GM12872 (cell line): ENCODE measurements around the gene NFU1.

ENCODE experiments used
- TF ChIP-seq, protein P1 (sequence below): IDR thresholded peaks from 3 replicates; pipeline ENCODE4 v1.5.1; 2011; ENCODE audit warnings: low read depth, mild to moderate bottlenecking, low read length, moderate library complexity; ENCODE audit not compliant: insufficient read depth

The NFU1 gene

DNA sequence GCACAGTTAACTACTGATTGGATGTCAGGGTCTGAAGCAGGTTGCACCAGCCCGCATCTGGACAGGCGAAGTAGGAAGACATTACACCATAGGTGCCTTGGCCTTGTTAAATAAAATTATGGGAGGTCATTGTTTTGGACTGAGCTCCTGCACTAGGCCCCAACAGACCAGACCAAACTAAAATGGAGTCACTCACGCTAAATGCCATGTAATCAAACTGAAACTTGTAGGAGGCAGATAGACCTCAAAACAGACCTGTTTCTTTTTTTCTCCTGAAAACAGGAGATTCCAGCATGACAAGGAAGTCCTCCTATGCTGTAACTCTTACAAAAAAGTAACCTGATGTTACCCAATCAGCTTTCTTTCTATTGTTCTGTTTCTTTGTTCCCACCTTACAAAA, 15.5 kb upstream of the NFU1 start:
- TF ChIP-seq, protein P1, sequence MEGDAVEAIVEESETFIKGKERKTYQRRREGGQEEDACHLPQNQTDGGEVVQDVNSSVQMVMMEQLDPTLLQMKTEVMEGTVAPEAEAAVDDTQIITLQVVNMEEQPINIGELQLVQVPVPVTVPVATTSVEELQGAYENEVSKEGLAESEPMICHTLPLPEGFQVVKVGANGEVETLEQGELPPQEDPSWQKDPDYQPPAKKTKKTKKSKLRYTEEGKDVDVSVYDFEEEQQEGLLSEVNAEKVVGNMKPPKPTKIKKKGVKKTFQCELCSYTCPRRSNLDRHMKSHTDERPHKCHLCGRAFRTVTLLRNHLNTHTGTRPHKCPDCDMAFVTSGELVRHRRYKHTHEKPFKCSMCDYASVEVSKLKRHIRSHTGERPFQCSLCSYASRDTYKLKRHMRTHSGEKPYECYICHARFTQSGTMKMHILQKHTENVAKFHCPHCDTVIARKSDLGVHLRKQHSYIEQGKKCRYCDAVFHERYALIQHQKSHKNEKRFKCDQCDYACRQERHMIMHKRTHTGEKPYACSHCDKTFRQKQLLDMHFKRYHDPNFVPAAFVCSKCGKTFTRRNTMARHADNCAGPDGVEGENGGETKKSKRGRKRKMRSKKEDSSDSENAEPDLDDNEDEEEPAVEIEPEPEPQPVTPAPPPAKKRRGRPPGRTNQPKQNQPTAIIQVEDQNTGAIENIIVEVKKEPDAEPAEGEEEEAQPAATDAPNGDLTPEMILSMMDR = no peak

DNA sequence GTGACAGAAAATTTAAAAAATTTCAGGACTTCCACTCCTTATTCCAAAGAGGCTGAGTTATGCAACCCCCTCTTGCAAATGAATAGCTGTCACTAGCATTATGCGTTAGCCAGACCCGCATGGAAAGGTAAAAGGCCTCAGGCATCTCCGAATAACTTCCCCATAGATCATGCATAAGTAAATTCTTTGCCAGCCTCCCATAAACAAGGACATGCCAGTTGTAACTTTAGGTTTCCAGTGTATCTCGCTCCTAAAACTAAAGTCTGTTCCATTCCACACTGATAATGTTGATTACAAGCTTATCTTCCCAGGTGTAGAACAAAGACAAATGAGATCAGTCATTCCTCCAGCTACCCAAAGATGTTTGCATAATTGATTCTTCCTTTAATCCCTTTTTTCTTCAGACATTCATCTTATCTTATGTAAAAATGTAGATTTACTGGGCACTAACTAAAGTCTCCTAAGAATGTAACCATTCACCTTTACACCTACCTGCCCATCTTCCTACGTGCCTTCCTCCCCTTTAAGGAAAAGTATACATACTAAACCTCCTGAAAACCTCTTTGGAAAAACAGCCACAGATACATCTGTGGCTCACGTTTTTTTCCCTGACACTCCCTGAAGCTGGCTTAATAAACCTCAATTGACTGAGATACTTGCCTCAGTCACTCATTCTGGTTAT, 13.6 kb upstream of the NFU1 start:
- TF ChIP-seq, protein P1 = no peak

DNA sequence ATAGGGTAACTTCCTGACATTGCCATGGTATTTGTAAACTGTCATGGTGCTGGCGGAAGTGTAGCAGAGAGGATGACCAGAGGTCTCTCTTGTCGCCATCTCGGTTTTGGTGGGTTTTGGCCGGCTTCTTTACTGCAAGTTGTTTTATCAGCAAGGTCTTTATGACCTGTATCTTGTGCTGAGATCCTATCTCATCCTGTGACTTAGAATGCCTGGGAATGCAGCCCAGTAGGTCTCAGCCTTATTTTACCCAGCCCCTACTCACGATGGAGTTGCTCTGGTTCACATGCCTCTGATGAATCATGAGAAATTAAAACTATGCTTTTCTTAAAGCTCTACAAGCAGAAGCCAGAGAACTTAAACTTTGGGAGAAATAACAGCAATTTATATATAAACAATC, 12.7 kb upstream of the NFU1 start:
- TF ChIP-seq, protein P1 = no peak

DNA sequence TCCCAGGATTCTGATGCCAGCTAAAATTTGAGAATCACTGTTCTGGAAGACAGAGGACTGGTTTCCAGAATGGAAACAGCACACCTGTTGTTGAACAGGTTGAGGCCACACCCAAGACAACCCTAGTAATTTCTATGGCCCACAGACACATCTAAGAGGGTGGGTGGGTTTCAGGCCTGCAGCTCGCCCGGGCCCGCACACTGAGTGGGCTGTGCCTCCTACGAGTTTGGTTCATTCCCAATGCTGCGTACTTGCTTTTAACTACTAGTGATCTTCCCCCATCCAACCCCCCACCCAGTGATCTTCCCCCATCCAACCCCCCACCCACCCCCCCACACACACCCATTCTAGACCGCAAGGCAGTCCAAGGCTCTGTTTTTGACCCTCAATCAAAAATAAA, 1.3 kb upstream of the NFU1 start:
- TF ChIP-seq, protein P1 = no peak

DNA sequence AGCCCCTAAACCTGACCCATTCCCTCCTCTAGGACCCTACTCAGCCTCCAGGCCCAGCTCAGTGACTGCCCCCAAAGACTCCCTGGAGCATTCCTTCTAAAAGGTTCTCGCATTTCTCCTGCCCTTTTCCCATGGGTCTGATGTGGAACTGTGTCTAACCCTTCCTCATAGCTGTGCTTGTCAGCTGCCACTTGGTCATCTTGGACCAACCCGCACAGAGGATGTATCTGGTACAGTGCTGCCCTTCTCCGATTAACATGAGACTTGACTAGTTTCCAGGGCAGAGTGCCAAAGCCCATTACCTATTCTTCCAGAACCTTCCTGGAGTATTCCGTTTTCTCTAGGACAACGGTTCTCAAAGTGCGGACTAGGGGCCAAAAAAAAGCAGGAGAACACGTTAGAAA, 518 bp upstream of the NFU1 start:
- TF ChIP-seq, protein P1 = no peak

DNA sequence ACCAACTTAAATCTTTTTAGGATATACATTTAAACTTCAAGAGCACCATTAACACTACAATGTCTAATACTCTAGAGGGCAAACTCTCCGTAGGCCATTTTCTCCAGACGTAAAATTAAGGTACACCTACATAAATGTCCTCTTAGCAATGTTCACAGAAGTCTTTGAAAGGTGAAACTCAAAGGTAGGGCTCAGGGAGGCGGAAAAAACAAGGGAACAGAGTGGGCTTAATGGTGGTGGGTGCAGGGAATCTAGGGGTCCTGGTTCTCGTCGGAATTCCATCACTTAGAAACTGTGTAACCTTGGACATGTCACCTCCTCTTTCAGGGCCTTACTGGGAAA, 668 bp downstream of the NFU1 start:
- TF ChIP-seq, protein P1 = no peak

DNA sequence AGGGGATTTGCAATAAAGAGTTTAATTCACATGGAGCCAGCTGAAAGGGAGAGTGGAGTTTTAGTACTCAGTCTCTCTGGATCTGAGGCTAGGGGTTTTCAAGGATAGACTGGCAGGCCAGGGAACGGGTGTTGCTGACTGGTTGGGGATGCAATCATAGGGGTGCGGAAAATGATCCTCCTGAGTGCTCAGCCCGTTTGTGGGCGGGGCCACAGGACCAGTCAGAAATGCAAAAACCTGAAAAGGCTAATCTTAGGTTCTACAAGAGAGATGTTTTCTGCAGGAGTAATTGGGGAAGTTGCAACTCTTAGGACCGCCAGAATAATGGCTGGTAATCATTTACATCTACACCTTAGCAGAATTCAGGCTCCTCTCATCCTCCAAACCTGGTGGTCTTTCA, 2.5 kb downstream of the NFU1 start:
- TF ChIP-seq, protein P1 = no peak
